ENCODE results near the gene TMEM259.
A peak's percentile ranks its signal among the peaks of the same experiment; 100 is the strongest.

TMEM259 gene

DNA sequence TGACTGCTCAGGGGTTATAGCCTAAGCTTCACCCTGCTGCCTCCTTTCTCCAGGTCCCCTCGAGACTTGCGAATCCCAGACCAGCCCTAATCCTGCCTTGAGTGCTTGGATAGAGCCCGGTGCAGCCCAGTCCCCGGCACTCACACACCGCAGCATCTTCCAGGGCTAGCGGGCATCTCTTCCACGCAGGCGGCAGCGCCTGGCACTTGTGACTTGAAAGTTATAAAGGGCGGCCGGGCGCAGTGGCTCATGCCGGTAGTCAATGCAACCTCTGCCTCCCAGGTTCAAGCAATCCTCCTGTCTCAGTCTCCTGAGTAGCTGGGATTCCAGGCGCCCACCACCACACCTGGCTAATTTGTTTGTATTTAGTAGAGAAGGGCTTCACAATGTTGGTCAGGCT, 34.8 kb downstream of the TMEM259 start:
- no peak for DNase-seq (ENCODE audit: low spot score)

- peak; percentile 99 for DNase-seq (ENCODE audit: low spot score)
Observed at GRCh38 chr19:984165-984967, 36.6 kb downstream of the TMEM259 start, which contains the start of gene WDR18. Gene WDR18 (plus strand): TSS chr19:984345. CDS start chr19:984354, 9 bp downstream.

GRCh38 chr19:982567-983170, 38.3 kb downstream of the TMEM259 start:
- DNase-seq (ENCODE audit: low spot score), result peak; percentile 96

GRCh38 chr19:980133-980998, 40.6 kb downstream of the TMEM259 start:
- DNase-seq (ENCODE audit: low spot score), result no peak

GRCh38 chr19:979318-979741, 41.6 kb downstream of the TMEM259 start:
- no peak for DNase-seq (ENCODE audit: low spot score)

- no peak for DNase-seq (ENCODE audit: low spot score)
Observed at GRCh38 chr19:977058-977464, 43.9 kb downstream of the TMEM259 start.

GRCh38 chr19:976476-976875, 44.4 kb downstream of the TMEM259 start:
- peak; percentile 83 for DNase-seq (ENCODE audit: low spot score)

GRCh38 chr19:974564-975257, 46.2 kb downstream of the TMEM259 start:
- no peak for DNase-seq (ENCODE audit: low spot score)

DNA sequence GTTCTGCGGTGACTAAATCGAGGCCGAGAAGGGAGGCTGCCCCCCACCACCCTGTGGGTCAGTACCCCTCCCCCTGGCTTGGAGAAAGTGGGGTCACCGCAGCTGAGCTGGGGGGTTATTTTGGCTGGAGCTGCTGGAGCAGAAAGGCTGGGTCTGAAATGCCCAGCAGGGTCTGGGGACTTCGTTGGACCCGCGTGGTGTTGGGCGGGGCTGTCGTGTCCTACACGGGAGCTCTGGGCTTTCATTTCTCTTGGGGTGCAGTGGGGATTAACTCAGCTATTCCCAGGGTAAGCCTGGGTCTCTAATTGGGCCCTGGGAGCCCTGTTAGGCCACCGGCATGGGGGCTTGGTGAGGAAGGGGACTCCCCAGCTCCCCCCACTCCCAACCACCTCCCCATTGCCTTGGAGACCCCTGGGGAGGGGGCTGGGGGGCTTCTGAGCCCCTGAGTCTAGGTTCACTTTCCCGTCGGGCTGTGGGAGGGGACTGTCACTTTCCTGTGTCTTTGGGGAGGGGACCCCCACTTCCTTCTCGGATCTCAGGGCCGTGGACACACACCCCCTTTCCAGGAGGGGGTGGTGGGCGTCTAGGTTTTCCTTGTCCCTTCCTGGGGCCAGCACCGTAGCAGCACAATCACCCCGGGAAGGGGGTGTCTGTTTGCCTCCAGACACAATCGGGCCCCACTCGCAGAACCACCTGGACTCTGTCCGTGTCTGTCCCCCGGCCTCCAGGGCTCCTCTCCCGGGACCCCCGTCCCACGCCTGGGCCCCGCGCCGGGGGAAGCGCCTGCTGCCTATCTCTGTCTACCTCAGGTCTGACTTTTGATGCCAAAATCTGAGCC, 47.0 kb downstream of the TMEM259 start:
- DNase-seq (ENCODE audit: low spot score), result no peak

GRCh38 chr19:972281-972680, 48.6 kb downstream of the TMEM259 start:
- DNase-seq (ENCODE audit: low spot score), result no peak

GRCh38 chr19:971795-972194, 49.1 kb downstream of the TMEM259 start:
- no peak for DNase-seq (ENCODE audit: low spot score)

DNA sequence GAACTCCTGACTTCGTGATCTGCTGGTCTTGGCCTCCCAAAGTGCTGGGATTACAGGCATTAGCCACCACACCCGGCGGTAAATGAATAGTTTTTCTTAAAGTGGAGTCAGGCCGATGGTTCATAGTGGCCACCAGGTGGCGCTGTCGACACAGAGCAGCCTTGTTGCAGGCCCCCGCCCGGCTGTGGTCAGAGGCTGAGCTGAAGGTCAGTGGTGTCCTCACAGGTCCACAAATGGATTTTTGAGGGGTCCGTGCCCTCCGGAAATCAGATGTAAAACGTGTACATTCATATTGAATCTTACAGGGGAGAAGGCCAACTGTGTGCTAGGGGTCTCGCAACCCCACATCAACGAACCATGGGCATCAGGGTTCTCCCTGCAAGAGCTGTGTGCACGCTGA, 50.2 kb downstream of the TMEM259 start:
- no peak for DNase-seq (ENCODE audit: low spot score)

- no peak for DNase-seq (ENCODE audit: low spot score)
Observed at GRCh38 chr19:966485-967088, 54.3 kb downstream of the TMEM259 start.

GRCh38 chr19:964761-965694, 55.9 kb downstream of the TMEM259 start:
- no peak for DNase-seq (ENCODE audit: low spot score)

DNA sequence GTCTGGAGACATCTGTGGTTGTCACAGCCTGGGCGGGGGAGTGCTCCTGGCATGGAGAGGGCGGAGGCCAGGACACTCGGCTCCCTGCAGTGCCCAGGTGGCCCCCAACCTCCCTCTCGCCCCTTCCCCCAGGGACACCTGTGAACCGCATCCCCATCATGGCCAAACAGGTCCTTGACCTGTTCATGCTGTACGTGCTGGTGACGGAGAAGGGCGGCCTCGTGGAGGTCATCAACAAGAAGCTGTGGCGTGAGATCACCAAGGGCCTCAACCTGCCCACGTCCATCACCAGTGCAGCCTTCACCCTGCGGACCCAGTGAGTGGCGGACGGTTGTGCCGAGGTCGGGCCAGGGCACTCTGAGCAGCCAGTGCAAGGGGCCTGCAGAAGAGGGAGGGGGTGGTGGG, 56.8 kb downstream of the TMEM259 start:
- DNase-seq (ENCODE audit: low spot score), result no peak

DNA sequence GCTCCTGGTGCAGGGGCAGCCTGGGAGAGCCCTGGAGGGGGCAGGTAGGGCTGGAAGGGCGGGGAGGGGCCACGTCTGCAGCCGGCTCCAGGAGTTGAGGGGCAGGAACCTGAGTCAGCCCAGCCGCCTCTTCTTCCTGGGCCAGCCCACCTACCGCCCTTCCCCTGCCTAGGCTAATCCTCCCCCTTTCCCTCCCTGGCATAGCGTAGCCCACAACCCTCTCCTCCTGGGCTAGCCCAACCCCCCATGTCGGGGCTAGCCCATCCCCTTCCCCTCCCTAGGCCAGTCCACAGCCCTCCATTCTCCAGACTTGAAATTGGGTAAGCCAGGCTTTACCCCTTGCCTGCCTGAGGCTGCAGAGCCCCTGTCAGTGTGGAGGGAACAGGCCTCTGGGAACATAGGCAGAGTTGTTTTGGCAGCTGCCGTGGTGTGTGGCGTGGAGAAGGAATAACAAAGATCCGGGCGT, 57.4 kb downstream of the TMEM259 start:
- DNase-seq (ENCODE audit: low spot score), result no peak

DNA sequence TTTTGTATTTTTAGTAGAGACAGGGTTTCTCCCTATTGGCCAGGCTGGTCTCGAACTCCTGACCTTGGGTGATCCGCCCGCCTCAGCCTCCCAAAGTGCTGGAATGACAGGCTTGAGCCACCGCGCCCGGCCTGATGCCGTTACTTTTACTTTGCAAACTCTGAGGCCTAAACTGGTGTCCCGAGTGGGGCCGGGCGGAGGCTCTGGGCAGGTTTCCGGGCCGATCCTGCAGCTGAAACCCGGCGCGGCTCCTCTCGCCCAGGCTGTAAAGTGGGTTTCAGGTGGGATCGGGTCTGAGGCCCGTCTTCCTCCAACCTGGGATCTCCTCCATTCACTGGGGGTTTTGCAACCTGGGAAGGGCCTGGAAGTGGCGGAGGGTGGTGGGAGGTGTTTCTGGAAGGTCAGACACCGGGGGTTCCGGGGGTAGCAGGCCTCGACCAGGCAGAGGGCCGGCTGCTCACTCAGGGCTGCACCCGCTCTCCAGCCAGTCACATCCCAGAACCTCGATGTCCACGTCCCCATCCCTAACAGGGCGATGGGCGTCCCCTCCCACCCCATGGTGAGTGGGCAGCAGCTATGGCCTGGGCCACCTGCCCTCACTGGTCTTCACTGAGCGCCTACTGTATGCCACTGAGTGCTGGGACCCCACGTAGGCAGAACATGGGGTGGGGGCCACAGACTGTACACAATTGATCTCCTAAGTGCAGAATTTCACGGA, 58.1 kb downstream of the TMEM259 start:
- DNase-seq (ENCODE audit: low spot score), result no peak

DNA sequence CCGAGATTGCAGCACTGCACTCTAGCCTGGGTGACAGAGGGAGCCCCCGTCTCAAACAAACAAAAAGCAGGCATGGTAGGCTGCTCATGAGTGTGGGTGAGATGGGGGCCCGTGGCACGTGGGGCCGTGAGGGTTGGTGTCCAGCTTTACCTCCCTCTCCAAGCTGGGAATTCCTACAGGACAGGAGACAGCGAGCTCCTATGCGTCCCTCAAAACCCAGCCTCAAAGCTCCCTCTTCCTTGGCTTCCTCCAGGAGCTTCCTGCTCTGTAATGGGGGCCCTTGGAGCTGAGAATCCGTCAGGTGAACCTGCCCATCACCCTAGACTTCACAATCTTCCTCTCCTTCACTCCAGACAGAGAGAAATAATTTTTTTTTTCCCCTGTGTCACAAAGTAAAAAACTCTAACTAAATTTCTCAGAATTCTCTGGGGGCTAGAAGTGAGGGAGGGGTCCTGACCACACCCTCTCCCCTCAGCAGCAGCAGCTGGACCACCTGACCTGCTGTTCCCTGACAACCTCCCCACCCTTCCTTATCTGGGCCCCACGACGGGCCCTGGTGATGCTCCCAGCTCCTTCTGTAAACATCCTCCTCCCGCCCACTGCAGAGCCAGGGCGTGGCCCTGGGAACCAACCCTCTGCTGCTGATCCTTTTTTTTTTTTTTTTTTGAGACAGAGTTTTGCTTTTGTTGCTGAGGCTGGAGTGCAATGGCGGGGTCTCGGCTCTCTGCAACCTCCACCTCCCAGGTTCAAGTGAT, 58.9 kb downstream of the TMEM259 start:
- DNase-seq (ENCODE audit: low spot score), result no peak
